ENCODE measurements around the gene TSPEAR.

Gene TSPEAR

DNA sequence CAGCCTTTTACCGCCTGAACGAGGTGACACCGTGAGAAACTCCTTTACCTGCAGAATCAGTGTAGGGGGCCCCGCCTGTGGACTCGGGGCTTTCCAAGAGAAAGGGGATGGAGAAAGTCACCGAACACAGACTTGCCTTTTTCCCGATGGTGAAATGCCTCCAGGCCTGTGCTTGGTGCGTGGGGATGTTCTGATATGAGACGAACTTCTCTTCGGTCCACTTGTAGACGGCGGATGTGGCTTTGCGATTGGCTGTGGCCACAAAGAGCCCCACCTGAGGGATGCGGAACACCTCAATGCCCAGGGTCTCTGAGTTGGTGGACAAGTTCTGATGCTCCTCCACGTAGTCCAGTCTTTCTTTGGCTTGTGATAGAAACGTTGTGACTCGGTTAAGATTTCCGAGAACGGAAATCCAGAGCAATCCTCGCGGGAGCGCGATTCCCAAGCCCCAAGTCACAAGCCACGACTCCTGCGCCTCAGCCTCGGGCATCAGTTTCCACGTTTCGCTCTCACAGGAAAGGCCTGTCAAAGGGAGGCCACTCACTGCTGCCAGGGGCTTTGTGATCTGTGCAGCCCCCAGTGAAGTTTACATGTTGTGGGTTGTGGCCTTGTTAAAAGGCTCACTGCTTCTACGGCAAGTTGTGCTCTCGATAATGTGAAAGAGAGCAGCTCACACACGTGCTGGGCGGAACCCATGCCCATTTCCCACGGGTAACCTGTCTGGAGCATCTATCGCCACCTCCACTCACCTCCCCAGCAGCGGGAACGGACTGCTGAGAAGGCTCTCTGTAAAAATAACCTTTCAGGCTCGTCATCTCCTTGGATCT is 184.0 kb downstream of the TSPEAR start:
- no peak for DNase-seq (ENCODE audit: low read depth)
- TF ChIP-seq CTCF (IDR thresholded peaks at IDR 0.05; ENCODE audit: control insufficient read depth, extremely low read depth, insufficient read depth), result no peak
- no peak overlapping the region for H3K4me3 ChIP-seq (ENCODE audit: low read depth, low read length)

DNA sequence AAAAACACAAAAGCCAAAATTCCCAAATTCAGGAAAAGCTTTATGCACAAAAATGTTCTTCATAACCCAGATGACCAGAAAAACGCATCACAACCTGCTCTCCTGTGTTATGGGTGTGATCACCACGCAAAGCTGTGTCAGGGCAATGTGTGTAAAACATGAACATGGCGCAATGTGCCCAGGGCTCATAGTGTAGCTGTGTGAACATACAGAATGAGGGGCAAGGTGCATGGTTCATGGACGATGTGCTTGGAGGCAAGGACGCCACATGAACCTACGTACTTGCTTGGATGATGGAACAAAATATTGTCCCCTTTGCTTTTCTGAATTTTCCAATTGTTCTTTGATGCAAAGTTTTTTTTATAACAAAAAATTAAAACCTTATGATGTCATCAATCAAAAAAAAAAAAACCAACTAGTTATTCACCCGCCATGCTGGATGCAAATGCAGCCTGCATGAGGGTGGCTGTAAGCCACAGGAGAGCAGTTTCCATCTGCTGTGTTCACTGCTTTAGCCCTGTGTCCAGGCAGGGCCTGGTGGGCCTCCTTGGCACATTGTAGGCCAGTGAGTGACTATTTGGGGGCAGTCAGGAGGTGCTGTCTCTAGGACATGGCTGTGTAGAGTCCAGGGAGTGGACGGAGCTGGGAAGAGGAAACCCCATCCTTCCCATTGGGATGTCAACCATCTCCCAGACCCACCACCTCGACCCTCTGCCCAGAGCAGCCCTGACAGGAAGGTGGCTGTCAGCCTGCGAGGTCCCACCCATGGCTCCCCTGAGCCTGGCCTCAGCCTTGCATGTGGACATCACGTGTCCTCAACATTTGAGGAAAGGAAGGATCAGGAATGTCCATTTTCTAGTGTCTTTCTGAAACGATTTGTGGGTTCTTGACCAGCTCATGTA is 185.0 kb downstream of the TSPEAR start:
- no peak for DNase-seq (ENCODE audit: low read depth)
- no peak overlapping the region for H3K4me3 ChIP-seq (ENCODE audit: low read depth, low read length)
- TF ChIP-seq CTCF (IDR thresholded peaks at IDR 0.05; ENCODE audit: control insufficient read depth, extremely low read depth, insufficient read depth), result no peak

- no peak for DNase-seq (ENCODE audit: low read depth)
- no peak for TF ChIP-seq CTCF (IDR thresholded peaks at IDR 0.05; ENCODE audit: control insufficient read depth, extremely low read depth, insufficient read depth)
- H3K4me3 ChIP-seq (ENCODE audit: low read depth, low read length), result no peak overlapping the region
These were observed 185.8 kb downstream of the TSPEAR start for GRCh38 chr21:44525391-44526095.

- no peak for DNase-seq (ENCODE audit: low read depth)
- no peak for TF ChIP-seq CTCF (IDR thresholded peaks at IDR 0.05; ENCODE audit: control insufficient read depth, extremely low read depth, insufficient read depth)
- H3K4me3 ChIP-seq (ENCODE audit: low read depth, low read length), result no peak overlapping the region
These were observed 186.7 kb downstream of the TSPEAR start for GRCh38 chr21:44524414-44525371.

- no peak for DNase-seq (ENCODE audit: low read depth)
- no peak for TF ChIP-seq CTCF (IDR thresholded peaks at IDR 0.05; ENCODE audit: control insufficient read depth, extremely low read depth, insufficient read depth)
- no peak overlapping the region for H3K4me3 ChIP-seq (ENCODE audit: low read depth, low read length)
These were observed 187.6 kb downstream of the TSPEAR start for GRCh38 chr21:44523567-44524413.

Data from LNCaP clone FGC (cell line).